HCT116 (cell line): ENCODE data around the gene SEMA4A. TPM values are rescaled to one million over a fixed set of nuclear protein-coding genes. Genes with fewer than 3 reads are reported as not detected.

Experiments
- ATAC-seq: fragments of 200-7000 bp; cut with Tn5 transposase; 2 replicates; pipeline ENCODE4 v1.9.1; 2020; ENCODE audit warnings: mild to moderate bottlenecking, moderate library complexity
- BruUV-seq: library from RNA; stranded (reverse); fragments of 400-500 nt; replicated peaks from 2 replicates; lab custom pipeline; 2021; lab: Mats Ljungman, UMichigan
- CTCF ChIA-PET: fragments of 300-600 bp; sonication (Branson Sonifier 250); formaldehyde crosslinking; loops from one replicate; lab custom pipeline; 2021; ENCODE audit warnings: antibody characterized with exemption; lab: Charles Lee
- POLR2A ChIA-PET: fragments of 300-600, 350-600 bp; sonication (Branson Sonifier 250); formaldehyde crosslinking; loops from one replicate; lab custom pipeline; 2021; ENCODE audit warnings: antibody characterized with exemption; lab: Charles Lee
- RAD21 ChIA-PET, 2 experiments: fragments of 300-600 bp; sonication (Branson Sonifier 250); formaldehyde crosslinking; loops; one replicate each; lab custom pipeline; 2023; ENCODE audit warnings: low total read pairs in 2 of 2; ENCODE audit not compliant: uncharacterized antibody in 2 of 2, unreplicated experiment in 2 of 2, low non-redundant PET in 1 of 2; lab: Charles Lee
- DNase-seq: peaks from one replicate; pipeline ENCODE4 v3.0.0-alpha.2; 2010; ENCODE audit warnings: low read depth, low spot score
- H2AFZ ChIP-seq: fragments of 200-600 bp; shearing (Covaris generic), sonication (generic); 2 replicates; pipeline ENCODE4 v1.6.1; 2017; ENCODE audit warnings: low read depth, mixed run types, mixed read lengths, antibody characterized with exemption, low read length; ENCODE audit not compliant: poor library complexity, severe bottlenecking
- H3K27ac ChIP-seq: 2 replicates; pipeline ENCODE4 v1.5.1; 2012; ENCODE audit warnings: low read depth, low read length
- H3K27me3 ChIP-seq: fragments of 200-600 bp; sonication (generic); 2 replicates; pipeline ENCODE4 v1.6.1; 2016; ENCODE audit warnings: mixed run types, low read length, mixed read lengths; ENCODE audit not compliant: insufficient read depth
- H3K36me3 ChIP-seq, 2 experiments: fragments of 200-500 bp in 1 of 2; fragments of 200-600 bp in 1 of 2; sonication (Bioruptor generic) in 1 of 2; sonication (generic) in 1 of 2; 2 replicates each; pipeline versions ENCODE4 v1.5.1 to v1.6.1; 2014 to 2016; ENCODE audit warnings: low read length in 2 of 2, inconsistent platforms in 1 of 2, mixed read lengths in 1 of 2, mixed run types in 1 of 2; ENCODE audit not compliant: insufficient read depth in 2 of 2, control insufficient read depth in 1 of 2
- H3K4me1 ChIP-seq, 2 experiments: fragments of 200-600 bp in 1 of 2; sonication (generic) in 1 of 2; 2 replicates each; pipeline versions ENCODE4 v1.5.1 to v1.6.1; 2012 to 2017; ENCODE audit warnings: low read length in 2 of 2, inconsistent platforms in 1 of 2, mild to moderate bottlenecking in 1 of 2, mixed read lengths in 1 of 2, mixed run types in 1 of 2, moderate library complexity in 1 of 2; ENCODE audit not compliant: insufficient read depth in 2 of 2, control insufficient read depth in 1 of 2
- H3K4me2 ChIP-seq: fragments of 200-600 bp; sonication (generic); 2 replicates; pipeline ENCODE4 v1.6.1; 2017; ENCODE audit warnings: mixed run types, low read length, mixed read lengths
- H3K4me3 ChIP-seq, 2 experiments: fragments of 200-600 bp in 1 of 2; sonication (generic) in 1 of 2; replicated peaks in 1 of 2; 2 replicates each; pipeline ENCODE4 v1.5.1; 2011 to 2016; ENCODE audit warnings: low read length in 2 of 2, control low read depth in 1 of 2, low read depth in 1 of 2, mild to moderate bottlenecking in 1 of 2, mixed read lengths in 1 of 2, mixed run types in 1 of 2
- H3K79me2 ChIP-seq: fragments of 200-600 bp; sonication (generic); 2 replicates; pipeline ENCODE4 v1.6.1; 2017; ENCODE audit warnings: mild to moderate bottlenecking, mixed run types, low read length, moderate library complexity, mixed read lengths; ENCODE audit not compliant: insufficient read depth
- H3K9ac ChIP-seq: fragments of 200-600 bp; sonication (generic); 2 replicates; pipeline ENCODE4 v1.6.1; 2016; ENCODE audit warnings: low read length, mixed read lengths
- H3K9me2 ChIP-seq: fragments of 200-600 bp; sonication (generic), shearing (Covaris generic); 2 replicates; pipeline ENCODE4 v1.6.1; 2017; ENCODE audit warnings: mixed run types, mild to moderate bottlenecking, moderate library complexity; ENCODE audit not compliant: insufficient read depth
- H3K9me3 ChIP-seq, 2 experiments: fragments of 200-500 bp in 1 of 2; fragments of 200-600 bp in 1 of 2; sonication (Bioruptor generic) in 1 of 2; sonication (generic) in 1 of 2; 2 replicates each; pipeline ENCODE4 v1.6.1; 2014 to 2017; ENCODE audit warnings: low read length in 2 of 2, mixed read lengths in 2 of 2, inconsistent platforms in 1 of 2, low read depth in 1 of 2, mild to moderate bottlenecking in 1 of 2, mixed run types in 1 of 2, moderate library complexity in 1 of 2; ENCODE audit not compliant: control insufficient read depth in 1 of 2, insufficient read depth in 1 of 2
- H4K20me1 ChIP-seq: fragments of 200-600 bp; sonication (generic), shearing (Covaris generic); 2 replicates; pipeline ENCODE4 v1.6.1; 2017; ENCODE audit warnings: mixed run types, mild to moderate bottlenecking, moderate library complexity; ENCODE audit not compliant: insufficient read depth
- CEBPB ChIP-seq: IDR thresholded peaks from 2 replicates; pipeline ENCODE4 v1.6.1; 2012; ENCODE audit warnings: low read depth
- CTCF ChIP-seq, 3 experiments: fragments of 200-600 bp in 1 of 3; sonication (generic) in 1 of 3; IDR thresholded peaks in 2 of 3; conservative IDR thresholded peaks in 1 of 3; 2 replicates each; pipeline ENCODE4 v1.5.1; 2012 to 2017; ENCODE audit warnings: low read depth in 2 of 3, low read length in 2 of 3, antibody characterized with exemption in 1 of 3, borderline replicate concordance in 1 of 3, control low read depth in 1 of 3, mild to moderate bottlenecking in 1 of 3, mixed read lengths in 1 of 3, mixed run types in 1 of 3, moderate library complexity in 1 of 3; ENCODE audit not compliant: insufficient read depth in 1 of 3
- EGR1 ChIP-seq: IDR thresholded peaks from 2 replicates; pipeline ENCODE4 v1.6.1; 2012; ENCODE audit warnings: low read depth
- ELF1 ChIP-seq: IDR thresholded peaks from 2 replicates; pipeline ENCODE4 v1.6.1; 2012; ENCODE audit warnings: low read depth, borderline replicate concordance
- EZH2 ChIP-seq: fragments of 200-600 bp; sonication (generic); IDR thresholded peaks from 2 replicates; pipeline ENCODE4 v1.6.1; 2017; ENCODE audit warnings: antibody characterized with exemption, mixed run types
- EZH2phosphoT487 ChIP-seq: fragments of 200-600 bp; IDR thresholded peaks from 2 replicates; pipeline ENCODE4 v1.6.1; 2018; ENCODE audit warnings: antibody characterized with exemption, borderline replicate concordance
- FOSL1 ChIP-seq: IDR thresholded peaks from 2 replicates; pipeline ENCODE4 v1.6.1; 2012; ENCODE audit warnings: low read depth
- JUND ChIP-seq: IDR thresholded peaks from 2 replicates; pipeline ENCODE4 v1.6.1; 2012
- POLR2A ChIP-seq: IDR thresholded peaks from 2 replicates; pipeline ENCODE4 v1.7.0; 2011; ENCODE audit warnings: borderline replicate concordance; ENCODE audit not compliant: insufficient read depth, insufficient read length; ENCODE audit errors: extremely low read depth
- RAD21 ChIP-seq: IDR thresholded peaks from 2 replicates; pipeline ENCODE4 v1.6.1; 2012; ENCODE audit warnings: low read depth, mild to moderate bottlenecking
- REST ChIP-seq: IDR thresholded peaks from 2 replicates; pipeline ENCODE4 v1.6.1; 2012; ENCODE audit warnings: low read depth
- SIN3A ChIP-seq: IDR thresholded peaks from 2 replicates; pipeline ENCODE4 v1.6.1; 2012; ENCODE audit warnings: low read depth
- SRF ChIP-seq: IDR thresholded peaks from 2 replicates; pipeline ENCODE4 v1.6.1; 2012; ENCODE audit warnings: low read depth
- TCF7L2 ChIP-seq: IDR thresholded peaks from 2 replicates; pipeline ENCODE4 v1.7.0; 2011; ENCODE audit warnings: borderline replicate concordance, inconsistent platforms; ENCODE audit not compliant: insufficient read depth, insufficient read length; ENCODE audit errors: extremely low read depth
- YY1 ChIP-seq: IDR thresholded peaks from 2 replicates; pipeline ENCODE4 v1.6.1; 2011; ENCODE audit warnings: low read length, low read depth, moderate library complexity, mild to moderate bottlenecking; ENCODE audit not compliant: insufficient replicate concordance; ENCODE audit errors: extremely low read depth
- ZBTB33 ChIP-seq: IDR thresholded peaks from 2 replicates; pipeline ENCODE4 v1.6.1; 2011; ENCODE audit warnings: mild to moderate bottlenecking, low read length, moderate library complexity; ENCODE audit not compliant: insufficient replicate concordance; ENCODE audit errors: extremely low read depth
- ZFX ChIP-seq: fragments of 450-650 bp; IDR thresholded peaks from 2 replicates; pipeline ENCODE4 v1.6.1; 2017
- ZNF274 ChIP-seq: fragments of 200-500 bp; sonication (Bioruptor generic); IDR thresholded peaks from 2 replicates; pipeline ENCODE4 v1.6.1; 2014; ENCODE audit warnings: mild to moderate bottlenecking, low read depth, low read length, inconsistent platforms
- intact Hi-C: fragments of 100-400 bp; cut with micrococcal nuclease; formaldehyde crosslinking; loops from 2 replicates; pipeline ENCODE4 v1.10.0; 2022
- total RNA-seq: library from RNA; stranded (reverse); gene quantifications from one replicate; pipeline ENCODE4 v1.2.1, GENCODE V29; 2021; ENCODE audit not compliant: unreplicated experiment

Gene SEMA4A
- total RNA-seq, 1 experiment from 2014 or later: 0.39 TPM

GRCh38 chr1:156108664-156109241 lies 44.6 kb upstream of the SEMA4A start:
- no peaks in the 10 kb centered on the region for H4K20me1 ChIP-seq
- POLR2A ChIA-PET: interaction anchor here (1.6 kb wide), 1 partner anchor 16 kb away, joined by 4 read pairs; no protein-coding TSS in a partner anchor
- intact Hi-C loops: no loop called here

More at GRCh38 chr1:156108664-156109241, 44.6 kb upstream of the SEMA4A start:
- no peak for ATAC-seq
- ChIA-PET RAD21 (no interaction called here), CTCF (no interaction called here)
- no peak for DNase-seq
- Histone ChIP-seq H3K79me2 (0 out of 2 replicates have a peak, but pooled peaks cover 3% of the 10 kb centered on the region), H3K4me1 (peaks cover 67 to 91% of the 10 kb centered on the region in 2 experiments), H3K4me3 (no peak overlapping the region), H2AFZ (no peak overlapping the region), H3K9ac (no peak overlapping the region; the same call in 1 of the 2 replicates), H3K27me3 (no peaks in the 10 kb centered on the region), H3K9me3 (no peaks in the 10 kb centered on the region), H3K9me2 (no peaks in the 10 kb centered on the region), H3K36me3 (no peaks in the 10 kb centered on the region), H3K4me2 (peak overlapping the region; percentile 89; the same call in 1 of the 2 replicates), H3K27ac (no peak overlapping the region)
- TF ChIP-seq SRF (no peak), CTCF (IDR thresholded peaks at IDR 0.05 in 2 of 3, conservative IDR thresholded peaks at IDR 0.05 in 1 of 3; ENCODE audit: borderline replicate concordance in 1 of 3, insufficient read depth in 1 of 3, low read depth in 2 of 3, low read length in 2 of 3) (no peak), POLR2A (no peak), TCF7L2 (no peak), ELF1 (no peak), ZFX (no peak), EZH2phosphoT487 (no peak), FOSL1 (no peak), REST (no peak), ZNF274 (no peak), JUND (no peak), EZH2 (no peak), CEBPB (no peak), EGR1 (no peak), ZBTB33 (no peak), SIN3A (no peak), YY1 (no peak), RAD21 (no peak)
- BruUV-seq: no TSS peak
